HEK293 (cell line): ENCODE data around the gene CDK5R2.

ENCODE experiments used
- CTCF ChIA-PET: fragments of 350-600 bp; formaldehyde crosslinking; extraction: SDS; loops from one replicate; lab custom pipeline; 2021; ENCODE audit warnings: antibody characterized with exemption; lab: Yijun Ruan, JAX
- POLR2A ChIA-PET: fragments of 300-600 bp; formaldehyde crosslinking; extraction: SDS; loops from one replicate; lab custom pipeline; 2020; ENCODE audit warnings: antibody characterized with exemption, inconsistent platforms; lab: Yijun Ruan, JAX
- H3K27ac ChIP-seq: fragments of 200-500 bp; sonication (Bioruptor generic); 2 replicates; pipeline ENCODE4 v1.5.1; 2014; ENCODE audit warnings: low read depth, low read length, control low read depth, inconsistent platforms; ENCODE audit errors: extremely low read depth
- H3K36me3 ChIP-seq, 2 experiments: fragments of 200-500 bp in 1 of 2; sonication (Bioruptor generic) in 1 of 2; 1 replicate in 1 of 2; 2 replicates in 1 of 2; pipeline ENCODE4 v1.5.1; 2014 to 2017; ENCODE audit warnings: inconsistent platforms in 2 of 2, low read length in 2 of 2; ENCODE audit not compliant: control insufficient read depth in 2 of 2, insufficient read depth in 1 of 2
- H3K4me1 ChIP-seq: fragments of 200-500 bp; sonication (Bioruptor generic); 2 replicates; pipeline ENCODE4 v1.5.1; 2014; ENCODE audit warnings: mild to moderate bottlenecking, low read length, inconsistent platforms; ENCODE audit not compliant: control insufficient read depth, insufficient read depth
- H3K4me3 ChIP-seq: 2 replicates; pipeline ENCODE4 v1.5.1; 2011; ENCODE audit warnings: low read depth, mild to moderate bottlenecking, control low read depth, low read length, moderate library complexity
- H3K9me3 ChIP-seq: fragments of 200-500 bp; sonication (Bioruptor generic); 2 replicates; pipeline ENCODE4 v1.5.1; 2014; ENCODE audit warnings: low read depth, low read length, inconsistent platforms; ENCODE audit not compliant: control insufficient read depth, insufficient read depth
- EGR2 ChIP-seq: fragments of 450-650 bp; formaldehyde crosslinking; IDR thresholded peaks from 2 replicates; pipeline ENCODE4 v1.5.1; 2016; ENCODE audit warnings: low read depth, missing biosample characterization, missing genetic modification characterization
- ELK4 ChIP-seq: IDR thresholded peaks from 2 replicates; pipeline ENCODE4 v1.6.1; 2011; ENCODE audit warnings: mild to moderate bottlenecking, low read depth, low read length, borderline replicate concordance
- HOXD13 ChIP-seq: sonication (generic); formaldehyde crosslinking; IDR thresholded peaks from 2 replicates; pipeline ENCODE4 v1.8.0; 2022; ENCODE audit warnings: missing genetic modification reagents, borderline replicate concordance
- KLF1 ChIP-seq: fragments of 450-650 bp; formaldehyde crosslinking; IDR thresholded peaks from 2 replicates; pipeline ENCODE4 v1.5.1; 2016; ENCODE audit warnings: missing biosample characterization, missing genetic modification characterization
- KLF17 ChIP-seq: fragments of 450-650 bp; formaldehyde crosslinking; IDR thresholded peaks from 2 replicates; pipeline ENCODE4 v1.5.1; 2016; ENCODE audit warnings: missing biosample characterization, missing genetic modification characterization
- MZF1 ChIP-seq: fragments of 450-650 bp; formaldehyde crosslinking; IDR thresholded peaks from 2 replicates; pipeline ENCODE4 v1.5.1; 2017; ENCODE audit warnings: missing biosample characterization, missing genetic modification characterization, borderline replicate concordance
- PRDM1 ChIP-seq: fragments of 450-650 bp; formaldehyde crosslinking; IDR thresholded peaks from 2 replicates; pipeline ENCODE4; 2016; ENCODE audit warnings: missing biosample characterization, missing genetic modification characterization
- TRIM28 ChIP-seq: IDR thresholded peaks from 2 replicates; pipeline ENCODE4 v1.6.1; 2011; ENCODE audit warnings: low read length, control low read depth, borderline replicate concordance
- ZBTB17 ChIP-seq: fragments of 450-650 bp; formaldehyde crosslinking; IDR thresholded peaks from 2 replicates; pipeline ENCODE4 v1.5.1; 2016; ENCODE audit warnings: missing biosample characterization, missing genetic modification characterization
- ZBTB21 ChIP-seq: fragments of 450-650 bp; formaldehyde crosslinking; IDR thresholded peaks from 2 replicates; pipeline ENCODE4 v1.5.1; 2017; ENCODE audit warnings: missing biosample characterization, missing genetic modification characterization
- ZFHX2 ChIP-seq: fragments of 450-650 bp; formaldehyde crosslinking; conservative IDR thresholded peaks from 2 replicates; pipeline ENCODE4 v1.5.1; 2016; ENCODE audit warnings: missing biosample characterization, missing genetic modification characterization
- ZNF157 ChIP-seq: fragments of 450-650 bp; formaldehyde crosslinking; IDR thresholded peaks from 2 replicates; pipeline ENCODE4 v1.5.1; 2016; ENCODE audit warnings: missing biosample characterization, missing genetic modification characterization
- ZNF335 ChIP-seq: fragments of 450-650 bp; formaldehyde crosslinking; conservative IDR thresholded peaks from 2 replicates; pipeline ENCODE4 v1.5.1; 2016; ENCODE audit warnings: missing biosample characterization, missing genetic modification characterization
- ZNF473 ChIP-seq: fragments of 450-650 bp; formaldehyde crosslinking; IDR thresholded peaks from 2 replicates; pipeline ENCODE4 v1.5.1; 2017; ENCODE audit warnings: missing biosample characterization, missing genetic modification characterization
- ZNF571 ChIP-seq: fragments of 450-650 bp; formaldehyde crosslinking; IDR thresholded peaks from 2 replicates; pipeline ENCODE4 v1.5.0; 2017; ENCODE audit warnings: missing biosample characterization, missing genetic modification characterization
- ZSCAN18 ChIP-seq: fragments of 450-650 bp; formaldehyde crosslinking; IDR thresholded peaks from 2 replicates; pipeline ENCODE4 v1.5.1; 2016; ENCODE audit warnings: missing biosample characterization, missing genetic modification characterization
- ZSCAN4 ChIP-seq: fragments of 450-650 bp; formaldehyde crosslinking; IDR thresholded peaks from 2 replicates; pipeline ENCODE4 v1.5.1; 2017; ENCODE audit warnings: missing biosample characterization, missing genetic modification characterization

CDK5R2 gene

GRCh38 chr2:218998414-218999002, 39.0 kb downstream of the CDK5R2 start:
- TF ChIP-seq EGR2 (tag by site-specific recombination) (peak; percentile 39; the same call in 1 of the 2 replicates), KLF17 (0 out of 2 replicates have a peak, but pooled peaks have one; percentile 33), PRDM1 (tag by site-specific recombination) (no peak)
- Histone ChIP-seq H3K4me1 (no peaks in the 10 kb centered on the region), H3K9me3 (no peaks in the 10 kb centered on the region), H3K36me3 (no peaks in the 10 kb centered on the region), H3K27ac (no peak overlapping the region), H3K4me3 (no peak overlapping the region)
- POLR2A ChIA-PET = no interaction called here
- CTCF ChIA-PET = interaction anchor here (0.6 to 2.7 kb wide), 7 partner anchors 23 to 271 kb away, joined by 3 to 9 read pairs (median 4); no protein-coding TSS in a partner anchor

GRCh38 chr2:218999021-218999880, 39.8 kb downstream of the CDK5R2 start:
- POLR2A ChIA-PET = no interaction called here
- peak; percentile 59; the same call in 1 of the 2 replicates for TF ChIP-seq ZBTB17 (tag by site-specific recombination)
- TF ChIP-seq HOXD13 (CRISPR knock-in tag) = no peak
- TF ChIP-seq, all 188 proteins: peak for 1
- Histone ChIP-seq H3K4me3 (no peak overlapping the region), H3K9me3 (no peaks in the 10 kb centered on the region), H3K36me3 (no peaks in the 10 kb centered on the region), H3K4me1 (no peaks in the 10 kb centered on the region), H3K27ac (no peak overlapping the region)
- CTCF ChIA-PET = interaction anchor here (0.6 to 1.5 kb wide), 4 partner anchors 23 to 353 kb away, joined by 3 to 7 read pairs (median 4); no protein-coding TSS in a partner anchor

GRCh38 chr2:218999881-219000568, 40.6 kb downstream of the CDK5R2 start:
- Histone ChIP-seq H3K4me1 (no peaks in the 10 kb centered on the region), H3K27ac (no peak overlapping the region), H3K9me3 (no peaks in the 10 kb centered on the region), H3K4me3 (no peak overlapping the region), H3K36me3 (no peaks in the 10 kb centered on the region)
- ChIA-PET POLR2A (no interaction called here), CTCF (interaction anchor here (0.6 to 3.9 kb wide), 4 partner anchors 11 to 352 kb away, joined by 3 to 31 read pairs (median 5); no protein-coding TSS in a partner anchor)
- TF ChIP-seq ELK4 (no peak), ZBTB21 (no peak), MZF1 (tag by site-specific recombination) (no peak), ZSCAN18 (tag by site-specific recombination) (no peak), ZNF571 (tag by site-specific recombination) (no peak), ZSCAN4 (tag by site-specific recombination) (peak; percentile 75), TRIM28 (no peak), ZFHX2 (peak; percentile 82), ZNF157 (tag by site-specific recombination) (no peak), ZNF335 (tag by site-specific recombination) (0 out of 2 replicates have a peak, but pooled peaks have one; percentile 26), EGR2 (tag by site-specific recombination) (peak; percentile 79), KLF1 (peak; percentile 92), ZNF473 (no peak)
